ENCODE data around the gene CYP26A1. TPM values are rescaled to one million over a fixed set of nuclear protein-coding genes. Genes with fewer than 3 reads are reported as not detected.

CYP26A1 gene
- total and polyA plus RNA-seq, 2 donors (not counting 1 experiment from before 2014, with no cell fraction given): under 0.01 TPM; not detected in 1

- Histone ChIP-seq H3K9me3 (ENCODE audit: control insufficient read depth, insufficient read depth, low read depth, low read length) (no peaks in the 10 kb centered on the region), H3K4me3 (replicated peaks in 1 of 4; ENCODE audit: control extremely low read depth in 1 of 4, insufficient read depth in 1 of 4, low read depth in 3 of 4, low read length in 4 of 4) (no peak overlapping the region), H3K4me1 (ENCODE audit: control insufficient read depth, extremely low read depth, insufficient read depth, low read length) (no peaks in the 10 kb centered on the region), H3K27ac (ENCODE audit: insufficient read depth, low read length) (no peak overlapping the region), H2AFZ (ENCODE audit: low read length) (no peak overlapping the region), H3K36me3 (ENCODE audit: control insufficient read depth, insufficient read depth, low read length) (no peaks in the 10 kb centered on the region), H4K20me1 (ENCODE audit: control insufficient read depth, extremely low read depth, insufficient read depth, low read length) (no peaks in the 10 kb centered on the region), H3K79me2 (ENCODE audit: control insufficient read depth, insufficient read depth, low read length) (no peaks in the 10 kb centered on the region), H3K9ac (ENCODE audit: insufficient read depth, low read length) (no peak overlapping the region), H3K4me2 (ENCODE audit: extremely low read depth, insufficient read depth, low read length) (no peak overlapping the region), H3K27me3 (ENCODE audit: control insufficient read depth, insufficient read depth, low read length) (peaks cover 45% of the 10 kb centered on the region)
- no peak for DNase-seq (ENCODE audit: low read depth in 2 of 2)
- TF ChIP-seq EZH2 (IDR thresholded peaks at IDR 0.05; ENCODE audit: low read length, missing control alignments) (no peak), CTCF (conservative IDR thresholded peaks at IDR 0.05 in 1 of 2, IDR thresholded peaks at IDR 0.05 in 1 of 2; ENCODE audit: low read depth in 1 of 2, low read length in 2 of 2) (no peak)
These were observed 1.9 kb downstream of the CYP26A1 start for GRCh38 chr10:93075369-93076221.

GRCh38 chr10:93076871-93077270 is 3.2 kb downstream of the CYP26A1 start:
- H3K27me3 ChIP-seq (ENCODE audit: control insufficient read depth, insufficient read depth, low read length): peaks cover 41% of the 10 kb centered on the region

More at GRCh38 chr10:93076871-93077270, 3.2 kb downstream of the CYP26A1 start:
- no peak overlapping the region for H3K4me3 ChIP-seq (replicated peaks in 1 of 4; ENCODE audit: control extremely low read depth in 1 of 4, insufficient read depth in 1 of 4, low read depth in 3 of 4, low read length in 4 of 4)
- no peaks in the 10 kb centered on the region for H3K36me3 ChIP-seq (ENCODE audit: control insufficient read depth, insufficient read depth, low read length)
- no peak for DNase-seq (ENCODE audit: low read depth in 2 of 2)
- no peak overlapping the region for H3K4me2 ChIP-seq (ENCODE audit: extremely low read depth, insufficient read depth, low read length)
- H3K9me3 ChIP-seq (ENCODE audit: control insufficient read depth, insufficient read depth, low read depth, low read length): no peaks in the 10 kb centered on the region
- no peaks in the 10 kb centered on the region for H3K79me2 ChIP-seq (ENCODE audit: control insufficient read depth, insufficient read depth, low read length)
- no peak for TF ChIP-seq CTCF (conservative IDR thresholded peaks at IDR 0.05 in 1 of 2, IDR thresholded peaks at IDR 0.05 in 1 of 2; ENCODE audit: low read depth in 1 of 2, low read length in 2 of 2)
- no peak for TF ChIP-seq EZH2 (IDR thresholded peaks at IDR 0.05; ENCODE audit: low read length, missing control alignments)
- H3K4me1 ChIP-seq (ENCODE audit: control insufficient read depth, extremely low read depth, insufficient read depth, low read length): no peaks in the 10 kb centered on the region
- H4K20me1 ChIP-seq (ENCODE audit: control insufficient read depth, extremely low read depth, insufficient read depth, low read length): no peaks in the 10 kb centered on the region
- H2AFZ ChIP-seq (ENCODE audit: low read length): no peak overlapping the region
- no peak overlapping the region for H3K9ac ChIP-seq (ENCODE audit: insufficient read depth, low read length)
- H3K27ac ChIP-seq (ENCODE audit: insufficient read depth, low read length): no peak overlapping the region

Data from fibroblast of lung (primary cell).